Stimulated activated CD4-positive, alpha-beta T cell treated with anti-CD3 and anti-CD28 coated beads, Interleukin-12 subunit alpha, Interleukin-12 subunit beta, amount 100 ng/mL, for 4 hours (primary cell): ENCODE results near the gene EIF3J.

Source experiments
- DNase-seq: peaks from one replicate; pipeline ENCODE4 v3.0.0-alpha.2; 2020

Gene EIF3J

GRCh38 chr15:44595656-44596510 lies 58.9 kb downstream of the EIF3J start:
- no peak for DNase-seq

GRCh38 chr15:44596511-44597010 lies 59.6 kb downstream of the EIF3J start:
- no peak for DNase-seq

- DNase-seq: no peak
Measured at GRCh38 chr15:44598066-44598465, 61.1 kb downstream of the EIF3J start.

- no peak for DNase-seq
Measured at GRCh38 chr15:44598892-44599291, 61.9 kb downstream of the EIF3J start.

GRCh38 chr15:44603126-44603525 lies 66.2 kb downstream of the EIF3J start:
- DNase-seq: no peak

- no peak for DNase-seq
Measured at GRCh38 chr15:44606740-44607139, 69.8 kb downstream of the EIF3J start.
